ENCODE data around the gene TMCO1. TPM values are rescaled to one million over a fixed set of nuclear protein-coding genes. Genes with fewer than 3 reads are reported as not detected.

Gene TMCO1
- total and polyA plus RNA-seq, 2 of the 13 experiments (the other 11 are each of a cell fraction or from before 2014, with no cell fraction given) = 106 to 119 TPM

- no peak for TF ChIP-seq NFAT5 (CRISPR knock-in tag; IDR thresholded peaks at IDR 0.05)
- no peak for TF ChIP-seq HNRNPUL1 (IDR thresholded peaks at IDR 0.05; ENCODE audit: low read depth, low read length)
- TF ChIP-seq PATZ1 (CRISPR knock-in tag; IDR thresholded peaks at IDR 0.05) = peak; percentile 40
- peak; percentile 39; the same call in 1 of the 2 replicates for TF ChIP-seq FOXO1 (CRISPR knock-in tag; IDR thresholded peaks at IDR 0.05)
- TF ChIP-seq ZNF687 (CRISPR knock-in tag; IDR thresholded peaks at IDR 0.05) = peak; percentile 95
- TF ChIP-seq DBP (CRISPR knock-in tag; IDR thresholded peaks at IDR 0.05; ENCODE audit: not compliant biosample characterization) = no peak
- no peak for TF ChIP-seq PHB2 (IDR thresholded peaks at IDR 0.05; ENCODE audit: partially characterized antibody)
- no peak for TF ChIP-seq ZNF451 (CRISPR knock-in tag; IDR thresholded peaks at IDR 0.05)
- TF ChIP-seq NFKB2 (CRISPR knock-in tag; IDR thresholded peaks at IDR 0.05; ENCODE audit: borderline replicate concordance) = peak; percentile 85; the same call in 1 of the 2 replicates
- no peak for TF ChIP-seq TRIM22 (IDR thresholded peaks at IDR 0.05)
- no peak for TF ChIP-seq ARID3A (IDR thresholded peaks at IDR 0.05; ENCODE audit: low read depth, low read length)
- TF ChIP-seq KDM6A (CRISPR knock-in tag; IDR thresholded peaks at IDR 0.05; ENCODE audit: low read depth) = no peak
Observed at GRCh38 chr1:165697881-165698760, 70.5 kb downstream of the TMCO1 start, which contains the start of gene ALDH9A1 (continued).

Data from HepG2 (cell line).